HepG2 (cell line): ENCODE results near the gene SZRD1. TPM values are rescaled to one million over a fixed set of nuclear protein-coding genes. Genes with fewer than 3 reads are reported as not detected.

ENCODE experiments used
- ATAC-seq: fragments of 200-7000 bp; cut with Tn5 transposase; 3 replicates; pipeline ENCODE4 v1.9.1; 2020; ENCODE audit warnings: mild to moderate bottlenecking, moderate library complexity
- BruUV-seq: library from RNA; stranded (reverse); fragments of 400-500 nt; replicated peaks from 2 replicates; lab custom pipeline; 2021; lab: Mats Ljungman, UMichigan
- CTCF ChIA-PET: fragments of 300-600 bp; formaldehyde crosslinking; extraction: SDS; loops from one replicate; lab custom pipeline; 2021; ENCODE audit warnings: low total read pairs, inconsistent platforms, low intra/inter-chr PET ratio; lab: Yijun Ruan, JAX
- POLR2A ChIA-PET: fragments of 350-600 bp; sonication (Branson Sonifier 250); formaldehyde crosslinking; loops from one replicate; lab custom pipeline; 2020; ENCODE audit warnings: antibody characterized with exemption, inconsistent platforms; lab: Yijun Ruan, JAX
- DNase-seq: peaks from one replicate; pipeline ENCODE4 v3.0.0-alpha.2; 2015; ENCODE audit warnings: low spot score
- FAIRE-seq: peaks from 3 replicates; lab custom pipeline; 2011; peaks lifted over from hg19 to GRCh38; lab: Jason Lieb, UNC
- H2AFZ ChIP-seq: one replicate; pipeline ENCODE4 v1.6.1; 2011; ENCODE audit warnings: low read length, inconsistent platforms
- H3K27ac ChIP-seq: fragments of 300-600 bp; 3 replicates; pipeline ENCODE4 v1.8.0; 2011; ENCODE audit warnings: mixed run types, mild to moderate bottlenecking, mixed read lengths, low read length, inconsistent platforms; ENCODE audit not compliant: insufficient read depth; ENCODE audit errors: extremely low read length
- H3K27me3 ChIP-seq, 2 experiments: fragments of 200-600 bp in 1 of 2; 2 replicates in 1 of 2; 3 replicates in 1 of 2; pipeline versions ENCODE4 v1.6.0 to v1.8.0; 2011; ENCODE audit warnings: low read length in 2 of 2, mild to moderate bottlenecking in 2 of 2, moderate library complexity in 2 of 2, inconsistent platforms in 1 of 2; ENCODE audit not compliant: insufficient read depth in 2 of 2, control insufficient read depth in 1 of 2
- H3K36me3 ChIP-seq, 2 experiments: fragments of 200-600 bp in 1 of 2; replicated peaks in 1 of 2; 2 replicates in 1 of 2; 3 replicates in 1 of 2; pipeline versions ENCODE4 v1.5.1 to v1.8.0; 2011; ENCODE audit warnings: low read length in 2 of 2, inconsistent platforms in 1 of 2; ENCODE audit not compliant: insufficient read depth in 2 of 2, control insufficient read depth in 1 of 2
- H3K4me1 ChIP-seq: 2 replicates; pipeline ENCODE4 v1.5.1; 2012; ENCODE audit warnings: low read length, inconsistent platforms; ENCODE audit not compliant: insufficient read depth
- H3K4me2 ChIP-seq: 2 replicates; pipeline ENCODE4 v1.6.0; 2011; ENCODE audit warnings: low read depth, low read length, inconsistent platforms
- H3K4me3 ChIP-seq, 3 experiments: fragments of 200-600 bp in 1 of 3; sonication (generic), shearing (Covaris generic) in 1 of 3; replicated peaks in 1 of 3; 2 replicates each; pipeline ENCODE4 v1.5.1; 2011 to 2016; ENCODE audit warnings: low read length in 3 of 3, inconsistent platforms in 2 of 3, low read depth in 2 of 3, mild to moderate bottlenecking in 2 of 3, control low read depth in 1 of 3, mixed read lengths in 1 of 3; ENCODE audit not compliant: insufficient read depth in 1 of 3
- H3K79me2 ChIP-seq: one replicate; pipeline ENCODE4 v1.6.1; 2011; ENCODE audit warnings: low read length, inconsistent platforms; ENCODE audit not compliant: insufficient read depth
- H3K9ac ChIP-seq: 2 replicates; pipeline ENCODE4 v1.6.0; 2011; ENCODE audit warnings: mild to moderate bottlenecking, low read depth, low read length, inconsistent platforms; ENCODE audit not compliant: insufficient read depth
- H3K9me3 ChIP-seq: 2 replicates; pipeline ENCODE4 v1.5.1; 2012; ENCODE audit warnings: mild to moderate bottlenecking, low read length
- H4K20me1 ChIP-seq: 2 replicates; pipeline ENCODE4 v1.6.0; 2011; ENCODE audit warnings: inconsistent platforms, mild to moderate bottlenecking, low read length, moderate library complexity; ENCODE audit not compliant: insufficient read depth
- CEBPB ChIP-seq: IDR thresholded peaks from 2 replicates; pipeline ENCODE4 v1.6.1; 2011; ENCODE audit warnings: low read depth, low read length, improper control_type of control experiment, borderline replicate concordance
- CREM ChIP-seq, 2 experiments: sonication (generic) in 1 of 2; formaldehyde crosslinking in 1 of 2; IDR thresholded peaks; 2 replicates each; pipeline versions ENCODE4 v1.4.0 to v1.6.1; 2016 to 2020; ENCODE audit warnings: antibody characterized with exemption in 1 of 2, mild to moderate bottlenecking in 1 of 2, missing genetic modification reagents in 1 of 2
- FOXA1 ChIP-seq, 2 experiments: fragments of 450-650 bp in 1 of 2; sonication (generic) in 1 of 2; formaldehyde crosslinking in 1 of 2; IDR thresholded peaks; 2 replicates each; pipeline versions ENCODE4 v1.4.0 to v1.6.1; 2016 to 2020; ENCODE audit warnings: missing genetic modification reagents in 1 of 2
- GFI1 ChIP-seq: sonication (generic); formaldehyde crosslinking; IDR thresholded peaks from 2 replicates; pipeline ENCODE4 v1.5.0; 2020; ENCODE audit warnings: missing genetic modification reagents, mild to moderate bottlenecking, borderline replicate concordance
- HNF4G ChIP-seq, 2 experiments: sonication (generic) in 1 of 2; formaldehyde crosslinking in 1 of 2; IDR thresholded peaks; 2 replicates each; pipeline versions ENCODE4 v1.4.0 to v1.6.1; 2011 to 2020; ENCODE audit warnings: borderline replicate concordance in 2 of 2, low read depth in 2 of 2, mild to moderate bottlenecking in 2 of 2, low read length in 1 of 2, missing genetic modification reagents in 1 of 2, moderate library complexity in 1 of 2
- SIX1 ChIP-seq: sonication (generic); formaldehyde crosslinking; IDR thresholded peaks from 2 replicates; pipeline ENCODE4 v1.4.0; 2020; ENCODE audit warnings: missing genetic modification reagents, borderline replicate concordance
- SIX4 ChIP-seq: sonication (generic); formaldehyde crosslinking; IDR thresholded peaks from 2 replicates; pipeline ENCODE4 v1.4.0; 2020; ENCODE audit warnings: missing genetic modification reagents
- ZBTB3 ChIP-seq: sonication (generic); formaldehyde crosslinking; IDR thresholded peaks from 2 replicates; pipeline ENCODE4 v1.4.0; 2020; ENCODE audit warnings: low read depth, mild to moderate bottlenecking, moderate library complexity, missing genetic modification reagents, borderline replicate concordance
- ZMYM3 ChIP-seq: sonication (generic); formaldehyde crosslinking; IDR thresholded peaks from 2 replicates; pipeline ENCODE4 v1.5.1; 2020; ENCODE audit warnings: mild to moderate bottlenecking, missing genetic modification reagents
- ZNF460 ChIP-seq: sonication (generic); formaldehyde crosslinking; IDR thresholded peaks from 2 replicates; pipeline ENCODE4 v1.5.1; 2020; ENCODE audit warnings: missing genetic modification reagents, mild to moderate bottlenecking, borderline replicate concordance
- WGBS: methylation state at CpG from one replicate; pipeline ENCODE4 v1.1.6; 2017; ENCODE audit warnings: low lambda C conversion rate; 5-methylcytosine and 5-hydroxymethylcytosine counted together
- in situ Hi-C: cut with HindIII; loops from 2 replicates; pipeline ENCODE4 v1.10.0; 2017; ENCODE audit warnings: low pct_unique_long_range_greater_than_20kb; ENCODE audit not compliant: extremely low pct_ligation_motif_present
- intact Hi-C: fragments of 100-400 bp; cut with micrococcal nuclease; formaldehyde crosslinking; loops from one replicate; pipeline ENCODE4 v1.10.0; 2022; ENCODE audit not compliant: unreplicated experiment
- polyA plus RNA-seq, 8 experiments: library from polyadenylated mRNA; depleted of rRNA in 3 of 8; stranded (reverse) in 7 of 8; unstranded in 1 of 8; fragments of >200 nt; fragmentation: Illumina TruSeq in 4 of 8; extraction: Trizol in 4 of 8; gene quantifications; 2 replicates each; pipeline versions ENCODE4 v1.2.1 to v1.2.3, GENCODE V29; 2011 to 2016; ENCODE audit warnings: low read depth in 4 of 8, missing spikeins in 1 of 8, mixed read lengths in 1 of 8; ENCODE audit not compliant: insufficient read depth in 1 of 8
- total RNA-seq, 5 experiments: library from RNA; depleted of rRNA; stranded (reverse); fragments of >200 nt; fragmentation: Illumina TruSeq; extraction: Trizol; gene quantifications; 2 replicates each; pipeline ENCODE4 v1.2.3, GENCODE V29; 2016; ENCODE audit warnings: low read depth in 1 of 5
- TF ChIP-seq, protein P1 (sequence below): sonication (generic); IDR thresholded peaks from 2 replicates; pipeline ENCODE4 v1.6.1; 2016; ENCODE audit warnings: low read depth, borderline replicate concordance
- TF ChIP-seq, protein P2 (sequence below): sonication (generic); formaldehyde crosslinking; IDR thresholded peaks from 2 replicates; pipeline ENCODE4 v1.5.0; 2020; ENCODE audit warnings: mild to moderate bottlenecking, missing genetic modification reagents

SZRD1 gene
- total and polyA plus RNA-seq, 2 of the 13 experiments (the other 11 are each of a cell fraction or from before 2014, with no cell fraction given): 28.5 to 41.4 TPM

DNA sequence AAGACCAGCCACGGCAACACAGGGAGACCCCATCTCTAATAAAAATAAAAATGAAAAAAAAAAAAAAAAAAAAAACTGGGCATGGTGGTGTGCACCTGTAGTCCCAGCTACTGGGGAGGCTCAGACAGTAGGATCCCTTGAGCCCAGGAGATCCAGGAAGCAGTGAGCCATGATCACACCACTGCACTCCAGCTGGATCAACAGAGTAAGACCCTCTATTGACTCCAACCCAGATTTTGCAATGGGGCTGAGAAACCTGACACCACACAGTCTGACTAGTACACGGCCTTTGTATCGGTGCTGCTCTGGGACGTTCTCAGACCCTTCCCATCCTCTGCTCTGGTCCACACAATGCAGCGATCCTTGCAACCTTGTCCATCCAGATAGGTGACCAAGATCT is 38.4 kb downstream of the SZRD1 start:
- TF ChIP-seq FOXA1 (IDR thresholded peaks at IDR 0.05): no peak
- TF ChIP-seq FOXA1 (CRISPR knock-in tag; IDR thresholded peaks at IDR 0.05): peak; percentile 39; the same call in 1 of the 2 replicates
- peak; percentile 89 for TF ChIP-seq ZNF460 (CRISPR knock-in tag)
- TF ChIP-seq, protein P1, sequence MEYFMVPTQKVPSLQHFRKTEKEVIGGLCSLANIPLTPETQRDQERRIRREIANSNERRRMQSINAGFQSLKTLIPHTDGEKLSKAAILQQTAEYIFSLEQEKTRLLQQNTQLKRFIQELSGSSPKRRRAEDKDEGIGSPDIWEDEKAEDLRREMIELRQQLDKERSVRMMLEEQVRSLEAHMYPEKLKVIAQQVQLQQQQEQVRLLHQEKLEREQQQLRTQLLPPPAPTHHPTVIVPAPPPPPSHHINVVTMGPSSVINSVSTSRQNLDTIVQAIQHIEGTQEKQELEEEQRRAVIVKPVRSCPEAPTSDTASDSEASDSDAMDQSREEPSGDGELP: peak; percentile 44; the same call in 1 of the 2 replicates
- TF ChIP-seq CEBPB: peak; percentile 9; the same call in 1 of the 2 replicates
- no peak for TF ChIP-seq GFI1
- TF ChIP-seq, protein P2, sequence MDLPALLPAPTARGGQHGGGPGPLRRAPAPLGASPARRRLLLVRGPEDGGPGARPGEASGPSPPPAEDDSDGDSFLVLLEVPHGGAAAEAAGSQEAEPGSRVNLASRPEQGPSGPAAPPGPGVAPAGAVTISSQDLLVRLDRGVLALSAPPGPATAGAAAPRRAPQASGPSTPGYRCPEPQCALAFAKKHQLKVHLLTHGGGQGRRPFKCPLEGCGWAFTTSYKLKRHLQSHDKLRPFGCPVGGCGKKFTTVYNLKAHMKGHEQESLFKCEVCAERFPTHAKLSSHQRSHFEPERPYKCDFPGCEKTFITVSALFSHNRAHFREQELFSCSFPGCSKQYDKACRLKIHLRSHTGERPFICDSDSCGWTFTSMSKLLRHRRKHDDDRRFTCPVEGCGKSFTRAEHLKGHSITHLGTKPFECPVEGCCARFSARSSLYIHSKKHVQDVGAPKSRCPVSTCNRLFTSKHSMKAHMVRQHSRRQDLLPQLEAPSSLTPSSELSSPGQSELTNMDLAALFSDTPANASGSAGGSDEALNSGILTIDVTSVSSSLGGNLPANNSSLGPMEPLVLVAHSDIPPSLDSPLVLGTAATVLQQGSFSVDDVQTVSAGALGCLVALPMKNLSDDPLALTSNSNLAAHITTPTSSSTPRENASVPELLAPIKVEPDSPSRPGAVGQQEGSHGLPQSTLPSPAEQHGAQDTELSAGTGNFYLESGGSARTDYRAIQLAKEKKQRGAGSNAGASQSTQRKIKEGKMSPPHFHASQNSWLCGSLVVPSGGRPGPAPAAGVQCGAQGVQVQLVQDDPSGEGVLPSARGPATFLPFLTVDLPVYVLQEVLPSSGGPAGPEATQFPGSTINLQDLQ: no peak
- no peak for TF ChIP-seq HNF4G (IDR thresholded peaks at IDR 0.05; ENCODE audit: borderline replicate concordance, low read depth, low read length)
- no peak for TF ChIP-seq HNF4G (CRISPR knock-in tag; IDR thresholded peaks at IDR 0.05; ENCODE audit: borderline replicate concordance, low read depth)
- TF ChIP-seq SIX4 (CRISPR knock-in tag): peak; percentile 88
- peak; percentile 60; the same call in 1 of the 2 replicates for TF ChIP-seq ZMYM3 (CRISPR knock-in tag)
- TF ChIP-seq CREM (IDR thresholded peaks at IDR 0.05): no peak
- TF ChIP-seq CREM (CRISPR knock-in tag; IDR thresholded peaks at IDR 0.05): no peak
- TF ChIP-seq SIX1 (CRISPR knock-in tag): peak; percentile 80; the same call in 1 of the 2 replicates
- peak; percentile 30; the same call in 1 of the 2 replicates for TF ChIP-seq ZBTB3
- H3K4me1 ChIP-seq: peaks cover 22% of the 10 kb centered on the region
- H3K79me2 ChIP-seq: no peaks in the 10 kb centered on the region
- BruUV-seq: no TSS peak
- H3K9me3 ChIP-seq: no peaks in the 10 kb centered on the region
- no peaks in the 10 kb centered on the region for H3K36me3 ChIP-seq
- H3K4me2 ChIP-seq: no peak overlapping the region
- no peak overlapping the region for H3K27ac ChIP-seq
- ChIA-PET POLR2A (interaction anchor here (0.7 to 1.0 kb wide), 2 partner anchors 22 to 34 kb away, joined by 4 to 5 read pairs; no protein-coding TSS in a partner anchor), CTCF (no interaction called here)
- FAIRE-seq (no peak), DNase-seq (peak; percentile 53), ATAC-seq (peak; percentile 13; the same call in 2 of the 3 replicates)
- no peaks in the 10 kb centered on the region for H4K20me1 ChIP-seq
- in situ Hi-C loops: no loop called here
- H3K4me3 ChIP-seq: no peak overlapping the region
- H3K9ac ChIP-seq: no peak overlapping the region
- no peaks in the 10 kb centered on the region for H3K27me3 ChIP-seq
- H2AFZ ChIP-seq: no peak overlapping the region
- WGBS: 81% methylated on average over 1 of the region's 5 CpGs
- intact Hi-C loops: no loop called here
